Stomach (tissue), 4 donors: ENCODE measurements around the gene LNPEP.

ENCODE experiments used
- EP300 ChIP-seq: sonication (generic); formaldehyde crosslinking; IDR thresholded peaks from one replicate; pipeline ENCODE4 v1.6.1; 2017; ENCODE audit warnings: antibody characterized with exemption
- POLR2A ChIP-seq, 4 donors: fragments of 450-650 bp; IDR thresholded peaks; one replicate each; pipeline ENCODE4 v1.6.1; 2016; ENCODE audit warnings: antibody characterized with exemption in 4 of 4, control low read depth in 2 of 4, mild to moderate bottlenecking in 1 of 4, moderate library complexity in 1 of 4
- POLR2AphosphoS5 ChIP-seq, 3 donors: sonication (generic); formaldehyde crosslinking; IDR thresholded peaks; one replicate each; pipeline ENCODE4 v1.6.1; 2016; ENCODE audit warnings: antibody characterized with exemption in 3 of 3
- TF ChIP-seq, protein P1 (sequence below), 7 experiments: fragments of 450-650 bp in 4 of 7; fragments of 200-600 bp in 3 of 7; sonication (generic) in 3 of 7; IDR thresholded peaks; one replicate each; pipeline ENCODE4 v1.5.1; 2016 to 2019; ENCODE audit warnings: antibody characterized with exemption in 7 of 7, control low read depth in 2 of 7, mild to moderate bottlenecking in 1 of 7

GRCh38 chr5:96936431-96937320, 796 bp downstream of the LNPEP start:
- TF ChIP-seq POLR2A (IDR thresholded peaks at IDR 0.05) (no peak), POLR2AphosphoS5 (IDR thresholded peaks at IDR 0.05) (no peak), EP300 (no peak)
- TF ChIP-seq, protein P1, sequence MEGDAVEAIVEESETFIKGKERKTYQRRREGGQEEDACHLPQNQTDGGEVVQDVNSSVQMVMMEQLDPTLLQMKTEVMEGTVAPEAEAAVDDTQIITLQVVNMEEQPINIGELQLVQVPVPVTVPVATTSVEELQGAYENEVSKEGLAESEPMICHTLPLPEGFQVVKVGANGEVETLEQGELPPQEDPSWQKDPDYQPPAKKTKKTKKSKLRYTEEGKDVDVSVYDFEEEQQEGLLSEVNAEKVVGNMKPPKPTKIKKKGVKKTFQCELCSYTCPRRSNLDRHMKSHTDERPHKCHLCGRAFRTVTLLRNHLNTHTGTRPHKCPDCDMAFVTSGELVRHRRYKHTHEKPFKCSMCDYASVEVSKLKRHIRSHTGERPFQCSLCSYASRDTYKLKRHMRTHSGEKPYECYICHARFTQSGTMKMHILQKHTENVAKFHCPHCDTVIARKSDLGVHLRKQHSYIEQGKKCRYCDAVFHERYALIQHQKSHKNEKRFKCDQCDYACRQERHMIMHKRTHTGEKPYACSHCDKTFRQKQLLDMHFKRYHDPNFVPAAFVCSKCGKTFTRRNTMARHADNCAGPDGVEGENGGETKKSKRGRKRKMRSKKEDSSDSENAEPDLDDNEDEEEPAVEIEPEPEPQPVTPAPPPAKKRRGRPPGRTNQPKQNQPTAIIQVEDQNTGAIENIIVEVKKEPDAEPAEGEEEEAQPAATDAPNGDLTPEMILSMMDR (IDR thresholded peaks at IDR 0.05), result no peak
